ENCODE results near the gene P4HB. TPM values are rescaled to one million over a fixed set of nuclear protein-coding genes. Genes with fewer than 3 reads are reported as not detected.

P4HB gene
- total RNA-seq, 2 donors from 2014 or later = 506 to 602 TPM

DNA sequence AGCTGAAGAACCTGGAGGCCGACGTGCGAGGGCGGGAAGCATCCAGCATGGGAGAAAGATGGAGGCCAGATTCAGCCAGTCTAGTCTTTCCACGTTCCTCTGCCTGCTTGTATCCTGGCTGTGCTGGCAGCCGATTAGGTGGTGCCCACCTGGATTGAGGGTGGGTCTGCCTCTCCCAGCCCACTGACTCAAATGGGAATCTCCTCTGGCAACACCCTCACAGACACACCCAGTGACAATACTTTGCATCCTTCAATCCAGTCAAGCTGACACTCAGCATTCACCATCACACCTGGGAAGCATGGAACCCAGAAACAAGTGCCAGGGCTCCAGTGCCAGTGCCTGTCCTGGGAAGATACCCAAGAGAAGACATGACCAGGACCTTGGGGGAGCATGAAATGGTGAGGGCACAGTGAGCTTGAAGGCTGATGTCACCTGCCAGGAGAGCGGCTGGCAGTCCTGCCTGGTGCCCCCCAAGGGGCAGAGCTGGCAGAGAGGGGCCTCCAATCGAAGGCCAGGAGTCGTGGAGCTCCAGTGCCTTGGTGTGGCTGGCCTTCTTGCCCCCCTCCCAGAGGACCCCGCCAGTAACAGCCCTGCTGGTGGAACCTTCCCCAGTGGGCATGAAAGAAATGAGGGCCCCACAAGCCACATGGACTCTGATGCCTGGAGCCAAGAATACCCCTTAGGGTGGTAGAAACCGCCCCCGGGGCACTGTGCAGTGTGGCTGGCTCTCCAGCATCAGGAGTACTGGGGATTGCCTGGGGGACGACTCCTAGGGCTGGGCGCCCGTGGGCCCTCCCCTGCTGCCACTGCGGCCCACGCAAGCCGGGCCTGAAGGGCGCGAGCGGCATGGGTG, 41.1 kb upstream of the P4HB start:
- ATAC-seq (replicated peaks) = no peak
- H3K4me3 Mint-ChIP-seq = peak overlapping the region; percentile 43

DNA sequence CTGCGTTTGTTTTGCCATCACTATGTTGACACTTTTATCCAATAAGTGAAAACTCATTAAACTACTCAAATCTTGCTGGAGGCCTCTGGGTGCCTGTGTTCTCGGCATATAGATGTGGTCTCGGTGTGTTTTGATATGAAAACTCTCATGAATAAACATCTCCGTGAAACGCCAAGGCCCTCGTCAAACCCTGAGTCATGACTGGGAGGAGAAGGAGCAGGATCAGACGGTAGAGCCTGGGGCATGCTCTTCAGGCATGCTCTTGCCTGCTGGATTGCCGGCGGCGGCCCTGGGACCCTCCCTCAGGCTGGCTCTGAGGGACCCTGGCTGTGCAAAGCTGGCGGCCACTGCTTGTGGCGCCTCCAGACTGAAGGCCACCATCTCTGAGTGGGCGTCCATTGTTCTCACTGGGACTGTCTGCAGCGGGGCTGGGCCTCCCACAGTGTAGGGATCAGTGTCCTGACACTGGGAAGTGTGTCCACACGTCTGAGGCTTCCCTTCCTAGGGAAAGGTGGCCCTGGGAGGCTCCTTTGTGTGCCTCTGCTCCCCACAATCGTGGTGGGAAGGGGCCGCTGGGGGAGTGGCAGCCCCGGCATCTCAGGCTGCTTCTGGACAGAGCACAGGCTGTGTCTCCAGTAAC, 40.0 kb upstream of the P4HB start:
- Mint-ChIP-seq H3K4me1 (peaks cover 8% of the 10 kb centered on the region), H3K9me3 (no peaks in the 10 kb centered on the region), H3K36me3 (ENCODE audit: low read depth) (peaks cover 60% of the 10 kb centered on the region), H3K4me3 (peak overlapping the region; percentile 43), H3K27ac (no peak overlapping the region), H3K27me3 (peaks cover 7% of the 10 kb centered on the region)
- ATAC-seq (replicated peaks) = no peak

More for the DNA sequence above, 41.1 kb upstream of the P4HB start:
- peaks cover 49% of the 10 kb centered on the region for H3K36me3 Mint-ChIP-seq (ENCODE audit: low read depth)
- peaks cover 8% of the 10 kb centered on the region for H3K4me1 Mint-ChIP-seq
- H3K9me3 Mint-ChIP-seq = no peaks in the 10 kb centered on the region
- H3K27me3 Mint-ChIP-seq = peaks cover 7% of the 10 kb centered on the region
- H3K27ac Mint-ChIP-seq = no peak overlapping the region

- Mint-ChIP-seq H3K36me3 (ENCODE audit: low read depth) (peaks cover 67% of the 10 kb centered on the region), H3K4me1 (peaks cover 8% of the 10 kb centered on the region), H3K27ac (no peak overlapping the region), H3K27me3 (peaks cover 7% of the 10 kb centered on the region), H3K9me3 (no peaks in the 10 kb centered on the region), H3K4me3 (no peak overlapping the region)
- no peak for ATAC-seq (replicated peaks)
Observed at GRCh38 chr17:81899514-81900166, 39.3 kb upstream of the P4HB start.

GRCh38 chr17:81898885-81899284, 38.5 kb upstream of the P4HB start:
- H3K4me3 Mint-ChIP-seq = no peak overlapping the region
- no peaks in the 10 kb centered on the region for H3K9me3 Mint-ChIP-seq
- peaks cover 8% of the 10 kb centered on the region for H3K4me1 Mint-ChIP-seq
- H3K36me3 Mint-ChIP-seq (ENCODE audit: low read depth) = peaks cover 72% of the 10 kb centered on the region
- peaks cover 7% of the 10 kb centered on the region for H3K27me3 Mint-ChIP-seq
- H3K27ac Mint-ChIP-seq = no peak overlapping the region
- no peak for ATAC-seq (replicated peaks)

- no peak for ATAC-seq (replicated peaks)
- peaks cover 78% of the 10 kb centered on the region for H3K36me3 Mint-ChIP-seq (ENCODE audit: low read depth)
- H3K4me3 Mint-ChIP-seq = no peak overlapping the region
- no peak overlapping the region for H3K27ac Mint-ChIP-seq
- peaks cover 8% of the 10 kb centered on the region for H3K4me1 Mint-ChIP-seq
- H3K9me3 Mint-ChIP-seq = no peaks in the 10 kb centered on the region
- peaks cover 7% of the 10 kb centered on the region for H3K27me3 Mint-ChIP-seq
Observed at GRCh38 chr17:81898029-81898866, 37.9 kb upstream of the P4HB start.

- Mint-ChIP-seq H3K27ac (no peak overlapping the region), H3K27me3 (no peaks in the 10 kb centered on the region), H3K4me3 (no peak overlapping the region), H3K9me3 (no peaks in the 10 kb centered on the region), H3K36me3 (ENCODE audit: low read depth) (peaks cover 86% of the 10 kb centered on the region), H3K4me1 (no peaks in the 10 kb centered on the region)
- no peak for ATAC-seq (replicated peaks)
Observed at GRCh38 chr17:81895400-81895799, 35.1 kb upstream of the P4HB start.

DNA sequence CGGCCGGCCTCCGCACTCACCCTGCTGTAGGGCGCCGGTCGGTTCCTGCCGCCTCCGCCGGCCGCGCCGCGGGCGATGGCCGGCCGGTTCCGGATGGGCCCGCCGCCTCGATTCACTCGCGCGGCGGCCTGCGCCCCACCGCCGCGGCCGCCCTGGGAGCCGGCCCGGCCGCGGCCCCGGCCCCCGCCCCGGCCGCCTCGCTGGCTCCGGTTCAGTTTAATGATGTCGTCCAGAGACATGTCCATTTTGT, 30.9 kb upstream of the P4HB start:
- Mint-ChIP-seq H3K4me3 (peak overlapping the region; percentile 79), H3K27ac (peak overlapping the region; percentile 93), H3K4me1 (peaks cover 12% of the 10 kb centered on the region), H3K36me3 (ENCODE audit: low read depth) (peaks cover 86% of the 10 kb centered on the region), H3K9me3 (no peaks in the 10 kb centered on the region), H3K27me3 (no peaks in the 10 kb centered on the region)
- peak; percentile 9 for ATAC-seq (replicated peaks)

DNA sequence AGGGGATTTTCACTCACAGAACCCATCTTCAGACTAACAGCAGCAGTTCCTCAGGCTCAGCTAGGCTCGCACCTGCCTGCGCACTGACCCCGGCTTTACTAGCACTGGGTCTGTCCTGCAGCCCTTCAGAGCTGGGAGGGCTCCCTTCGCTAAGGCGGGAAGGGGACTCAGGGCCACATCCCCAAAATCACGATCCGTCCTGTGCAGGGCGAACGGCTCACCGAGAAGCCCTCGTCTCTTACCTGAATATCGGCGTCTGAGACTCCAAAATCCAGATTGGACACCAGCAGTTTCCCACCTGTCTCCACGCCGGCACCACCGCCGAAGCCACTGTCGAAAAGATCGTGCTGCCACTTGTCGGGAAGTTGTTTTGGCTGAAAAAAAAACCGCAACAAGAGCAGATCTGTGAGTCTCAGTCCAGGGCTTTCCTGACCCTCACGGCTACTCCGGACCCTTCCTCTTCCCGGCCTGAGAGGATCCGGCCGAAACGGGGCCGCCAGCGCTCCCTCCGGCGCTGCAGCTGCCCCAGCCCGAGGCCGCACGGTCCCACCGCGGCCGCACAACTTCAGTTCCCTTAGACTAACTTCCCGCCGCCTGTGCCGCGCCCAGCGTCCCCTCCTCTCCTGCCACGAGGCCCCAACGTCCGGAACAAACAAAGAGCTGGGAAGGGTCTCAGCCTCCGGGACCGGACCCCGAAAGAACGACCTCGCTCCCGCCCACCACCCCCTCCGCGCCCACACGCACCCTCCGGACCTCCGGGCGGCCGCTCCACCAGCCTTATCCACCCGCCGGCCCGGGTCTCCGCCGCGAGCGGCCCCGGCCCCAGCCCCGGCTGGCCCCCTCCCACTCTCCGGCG, 30.3 kb upstream of the P4HB start:
- Mint-ChIP-seq H3K36me3 (ENCODE audit: low read depth) (peaks cover 86% of the 10 kb centered on the region), H3K4me3 (peak overlapping the region; percentile 79)
- ATAC-seq (replicated peaks) = no peak

DNA sequence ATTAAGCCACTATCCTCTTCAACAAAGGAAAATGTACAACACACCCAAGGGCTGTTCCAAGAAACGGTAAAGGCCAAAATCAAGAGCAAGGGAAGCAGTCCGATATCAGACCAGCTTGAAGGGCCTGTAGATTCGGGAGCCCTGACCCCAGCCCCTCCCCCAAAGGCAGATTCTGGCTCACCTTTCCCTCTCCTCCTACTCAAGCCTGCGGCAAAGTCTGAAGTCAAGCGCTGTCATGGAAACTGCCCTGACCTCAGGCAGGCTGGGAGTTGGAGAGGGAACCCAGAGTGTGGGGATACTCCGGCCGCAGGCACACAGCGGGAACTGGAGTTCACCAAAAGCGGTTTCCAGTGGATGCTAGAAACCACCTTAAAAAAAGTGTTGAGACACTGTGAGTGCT, 29.3 kb upstream of the P4HB start:
- Mint-ChIP-seq H3K27ac (peak overlapping the region; percentile 63), H3K36me3 (ENCODE audit: low read depth) (peaks cover 86% of the 10 kb centered on the region), H3K4me1 (peaks cover 12% of the 10 kb centered on the region), H3K27me3 (no peaks in the 10 kb centered on the region), H3K4me3 (peak overlapping the region; percentile 79), H3K9me3 (no peaks in the 10 kb centered on the region)
- ATAC-seq (replicated peaks) = no peak

More for the DNA sequence above, 30.3 kb upstream of the P4HB start:
- Mint-ChIP-seq H3K9me3 (no peaks in the 10 kb centered on the region), H3K27ac (peak overlapping the region; percentile 93), H3K27me3 (no peaks in the 10 kb centered on the region), H3K4me1 (peaks cover 12% of the 10 kb centered on the region)

- Mint-ChIP-seq H3K4me1 (peaks cover 12% of the 10 kb centered on the region), H3K36me3 (ENCODE audit: low read depth) (peaks cover 87% of the 10 kb centered on the region), H3K27me3 (no peaks in the 10 kb centered on the region), H3K9me3 (no peaks in the 10 kb centered on the region), H3K27ac (peak overlapping the region; percentile 76), H3K4me3 (peak overlapping the region; percentile 79)
- ATAC-seq (replicated peaks) = no peak
Observed at GRCh38 chr17:81888988-81889595, 28.8 kb upstream of the P4HB start.

- H3K36me3 Mint-ChIP-seq (ENCODE audit: low read depth) = peaks cover 89% of the 10 kb centered on the region
- no peak for ATAC-seq (replicated peaks)
Observed at GRCh38 chr17:81888105-81888987, 28.0 kb upstream of the P4HB start.

GRCh38 chr17:81885869-81886548, 25.7 kb upstream of the P4HB start:
- no peak for ATAC-seq (replicated peaks)
- Mint-ChIP-seq H3K4me3 (no peak overlapping the region), H3K36me3 (ENCODE audit: low read depth) (peaks cover 97% of the 10 kb centered on the region), H3K27me3 (no peaks in the 10 kb centered on the region), H3K9me3 (no peaks in the 10 kb centered on the region), H3K4me1 (peaks cover 12% of the 10 kb centered on the region), H3K27ac (peak overlapping the region; percentile 69)

More at GRCh38 chr17:81888105-81888987, 28.0 kb upstream of the P4HB start:
- Mint-ChIP-seq H3K4me3 (peak overlapping the region; percentile 79), H3K27me3 (no peaks in the 10 kb centered on the region), H3K27ac (peak overlapping the region; percentile 76), H3K9me3 (no peaks in the 10 kb centered on the region), H3K4me1 (peaks cover 12% of the 10 kb centered on the region)
